ENCODE results near the gene MEIS2.

DNA sequence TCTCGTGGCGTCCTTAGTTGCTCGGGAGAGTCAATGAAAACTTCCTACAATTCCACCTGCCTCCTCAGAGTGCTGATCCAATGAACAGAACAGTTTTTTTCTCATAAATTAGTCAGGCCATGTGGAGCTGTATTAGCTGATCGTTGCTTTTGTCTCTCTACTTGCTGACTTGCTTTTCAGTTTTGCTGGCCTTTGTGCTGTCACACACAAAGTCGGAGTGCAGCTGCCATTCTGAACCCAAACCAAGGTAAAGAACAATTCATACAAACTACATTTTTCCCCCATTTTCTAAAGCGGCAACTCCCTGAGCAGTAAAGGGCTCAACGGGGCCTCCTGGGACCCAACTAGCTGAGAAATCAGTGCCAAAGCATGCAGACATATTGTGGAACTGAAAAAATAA lies 43.1 kb downstream of the MEIS2 start:
- TF ChIP-seq POLR2A (IDR thresholded peaks at IDR 0.05; ENCODE audit: low read length), result no peak
- no peak for TF ChIP-seq GATA1 (IDR thresholded peaks at IDR 0.05; ENCODE audit: low read depth, low read length)
